NB4 (cell line): ENCODE results near the gene NAAA.

Experiments used
- CTCF ChIP-seq: IDR thresholded peaks from one replicate; pipeline ENCODE4 v1.5.1; 2012; ENCODE audit warnings: low read depth, low read length
- MAX ChIP-seq: IDR thresholded peaks from 2 replicates; pipeline ENCODE4 v1.6.1; 2011; ENCODE audit warnings: low read depth, low read length
- MYC ChIP-seq: IDR thresholded peaks from 2 replicates; pipeline ENCODE4 v1.6.1; 2011; ENCODE audit warnings: low read depth, low read length
- POLR2A ChIP-seq: IDR thresholded peaks from 2 replicates; pipeline ENCODE4 v1.6.1; 2011; ENCODE audit warnings: mild to moderate bottlenecking; ENCODE audit not compliant: insufficient read length; ENCODE audit errors: extremely low read depth

GRCh38 chr4:75973766-75974165 lies 33.0 kb upstream of the NAAA start:
- TF ChIP-seq CTCF (no peak), POLR2A (no peak), MAX (no peak), MYC (no peak)
